Endothelial cell of hepatic sinusoid (primary cell): ENCODE results near the gene TBC1D5.

Source experiments
- in situ Hi-C: cut with HindIII; loops from 2 replicates; pipeline ENCODE4 v1.10.0; 2017; ENCODE audit warnings: low sequenced_read_pairs

The TBC1D5 gene

DNA sequence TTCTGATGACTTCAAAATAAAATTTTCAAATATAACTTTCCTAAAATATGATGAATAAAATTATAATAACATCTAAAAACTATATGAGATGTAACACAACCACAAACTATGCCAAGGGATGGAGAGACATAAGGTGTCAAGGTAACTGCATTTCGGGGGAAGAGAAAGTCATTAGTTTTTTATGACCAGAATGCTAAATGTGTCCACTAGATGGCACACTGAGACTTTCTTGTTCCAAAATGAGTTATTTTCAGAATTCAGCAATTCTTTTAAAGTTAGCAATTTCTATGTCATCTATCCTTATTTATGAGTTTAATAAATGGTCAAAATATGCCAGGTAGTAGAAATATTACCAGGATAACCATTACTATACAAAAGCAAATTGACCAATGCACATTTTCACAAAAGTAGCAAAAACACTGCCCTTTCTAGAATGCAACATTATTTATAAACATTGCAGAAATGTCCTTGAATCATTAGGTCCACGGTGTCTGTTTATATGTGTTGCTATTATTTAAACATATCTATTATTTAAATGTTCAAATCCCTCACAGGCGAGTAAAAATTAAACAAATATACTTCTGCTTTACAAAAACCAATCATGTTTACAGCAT, 483.5 kb downstream of the TBC1D5 start:
- in situ Hi-C loops, result no loop called here

- in situ Hi-C loops, result no loop called here
Measured at GRCh38 chr3:17257269-17257668, 485.2 kb downstream of the TBC1D5 start.

DNA sequence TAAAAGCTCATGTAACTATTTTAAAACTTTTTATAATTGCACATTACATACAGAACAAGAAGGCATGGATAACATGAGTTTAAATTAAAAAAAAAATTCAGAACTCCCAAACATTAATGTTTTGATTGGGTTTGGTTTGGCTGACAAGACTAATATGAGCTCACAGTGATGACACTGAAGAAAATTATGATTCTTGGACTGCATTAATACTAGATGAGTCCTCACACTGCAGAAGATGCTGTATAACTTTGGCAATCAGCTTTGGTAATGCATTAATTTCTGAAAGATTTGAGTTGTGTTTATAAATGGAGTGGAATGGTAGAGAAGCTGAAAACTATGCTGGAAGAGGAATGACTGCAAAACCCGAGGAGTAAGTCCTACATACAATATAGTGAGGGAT, 498.8 kb downstream of the TBC1D5 start:
- in situ Hi-C loops, result no loop called here

DNA sequence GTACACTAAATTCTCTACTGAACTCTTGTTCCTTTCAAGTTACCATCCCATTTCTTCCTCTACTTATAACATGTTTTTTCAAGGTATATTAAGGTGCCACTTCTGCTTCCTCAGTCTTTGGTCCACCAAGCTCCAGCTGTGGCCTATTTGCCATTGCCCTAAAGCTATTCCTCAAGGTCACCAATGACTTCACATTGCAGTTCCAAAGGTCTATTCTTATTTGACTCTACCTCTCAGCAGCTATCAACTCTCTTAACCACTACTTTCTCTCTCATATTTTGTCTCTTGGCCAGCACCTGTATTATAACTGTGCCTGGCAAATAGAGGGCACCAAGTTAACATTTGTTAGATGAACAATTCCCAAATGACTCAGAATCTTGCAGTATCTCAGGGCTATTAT, 503.0 kb downstream of the TBC1D5 start:
- in situ Hi-C loops, result no loop called here

DNA sequence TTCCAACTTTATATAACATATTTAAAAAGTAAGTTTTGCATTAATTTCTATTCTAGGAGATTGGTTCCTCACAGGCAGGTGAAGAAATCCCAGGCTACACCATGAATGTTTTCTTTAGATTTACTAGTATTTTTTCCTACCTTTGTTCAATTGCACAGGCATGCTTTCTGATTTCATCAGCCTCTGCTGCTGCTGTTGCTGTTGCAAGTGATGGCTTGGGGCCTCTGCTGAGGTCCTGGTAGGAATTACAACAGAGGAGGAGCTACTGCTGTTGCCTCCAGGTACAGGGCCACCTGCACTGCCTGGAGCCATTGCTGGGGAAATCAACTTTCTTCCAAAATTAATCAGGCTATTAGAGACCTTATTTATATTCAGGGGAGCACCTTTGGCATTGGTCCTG, 504.4 kb downstream of the TBC1D5 start:
- in situ Hi-C loops, result no loop called here

GRCh38 chr3:17235310-17235709, 507.1 kb downstream of the TBC1D5 start:
- in situ Hi-C loops, result no loop called here

GRCh38 chr3:17234382-17234781, 508.0 kb downstream of the TBC1D5 start:
- in situ Hi-C loops, result loop anchor here (5.0 kb wide), 1 partner anchor 632 kb away; no protein-coding TSS in a partner anchor

- in situ Hi-C loops, result loop anchor here (5.0 kb wide), 1 partner anchor 631 kb away; no protein-coding TSS in a partner anchor
Measured at GRCh38 chr3:17233398-17233800, 509.0 kb downstream of the TBC1D5 start.

DNA sequence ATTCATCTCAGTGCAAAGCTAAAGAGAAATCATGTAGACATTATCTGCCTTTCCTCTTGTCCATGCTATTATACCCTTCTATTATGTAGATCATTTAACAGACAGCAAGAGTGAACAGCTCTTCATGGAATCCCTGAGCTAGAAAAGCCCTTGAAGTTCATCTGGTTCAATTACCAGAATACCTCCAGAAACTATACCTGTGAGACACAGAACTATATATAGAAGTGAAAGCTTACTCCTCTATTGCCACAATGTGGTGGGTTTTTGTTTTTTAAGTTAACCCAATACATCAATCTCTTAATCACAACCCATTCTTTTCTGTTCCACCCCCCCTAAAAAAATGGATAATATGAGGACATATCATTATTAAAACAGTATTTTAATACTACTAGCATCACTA, 510.0 kb downstream of the TBC1D5 start:
- in situ Hi-C loops, result loop anchor here (5.0 kb wide), 1 partner anchor 630 kb away; no protein-coding TSS in a partner anchor

GRCh38 chr3:17231537-17232261, 510.7 kb downstream of the TBC1D5 start:
- in situ Hi-C loops, result loop anchor here (5.0 kb wide), 1 partner anchor 629 kb away; no protein-coding TSS in a partner anchor

DNA sequence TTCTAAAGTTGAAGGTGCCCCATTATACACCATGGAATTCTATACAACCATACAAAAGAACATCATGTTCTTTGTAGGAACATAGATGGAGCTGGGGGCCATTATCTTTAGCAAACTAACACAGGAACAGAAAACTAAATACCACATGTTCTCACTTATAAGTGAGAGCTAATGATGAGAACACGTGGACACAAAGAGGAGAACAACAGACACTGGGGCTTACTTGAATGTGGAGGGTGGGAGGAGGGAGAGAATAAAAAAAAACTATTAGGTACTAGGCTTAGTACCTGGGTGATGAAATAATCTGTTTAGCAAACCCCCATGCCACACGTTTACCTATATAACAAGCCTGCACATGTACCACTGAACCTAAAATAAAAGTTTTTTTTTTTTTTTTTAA, 515.0 kb downstream of the TBC1D5 start:
- in situ Hi-C loops, result no loop called here

DNA sequence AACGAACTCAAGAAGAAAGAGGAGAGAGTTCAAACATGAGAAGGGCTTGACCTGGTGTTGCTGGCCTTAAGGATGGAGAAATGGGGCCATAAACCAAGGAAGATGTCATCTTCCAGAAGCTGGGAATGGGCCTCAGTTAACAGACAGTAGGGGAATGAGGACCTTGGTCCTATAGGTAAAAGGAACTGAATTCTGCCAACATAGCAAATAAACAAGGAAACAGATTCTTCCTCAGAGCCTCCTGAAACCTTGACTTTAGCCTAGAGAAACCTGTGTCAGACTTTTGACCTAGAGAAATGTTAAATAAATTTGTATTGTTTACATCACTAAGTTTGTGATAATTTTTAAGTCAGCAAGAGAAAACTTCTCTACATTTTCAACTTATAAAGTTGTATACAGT, 520.9 kb downstream of the TBC1D5 start:
- in situ Hi-C loops, result no loop called here

GRCh38 chr3:17219593-17219992, 522.8 kb downstream of the TBC1D5 start:
- in situ Hi-C loops, result no loop called here

- in situ Hi-C loops, result no loop called here
Measured at GRCh38 chr3:17218587-17218986, 523.8 kb downstream of the TBC1D5 start.

DNA sequence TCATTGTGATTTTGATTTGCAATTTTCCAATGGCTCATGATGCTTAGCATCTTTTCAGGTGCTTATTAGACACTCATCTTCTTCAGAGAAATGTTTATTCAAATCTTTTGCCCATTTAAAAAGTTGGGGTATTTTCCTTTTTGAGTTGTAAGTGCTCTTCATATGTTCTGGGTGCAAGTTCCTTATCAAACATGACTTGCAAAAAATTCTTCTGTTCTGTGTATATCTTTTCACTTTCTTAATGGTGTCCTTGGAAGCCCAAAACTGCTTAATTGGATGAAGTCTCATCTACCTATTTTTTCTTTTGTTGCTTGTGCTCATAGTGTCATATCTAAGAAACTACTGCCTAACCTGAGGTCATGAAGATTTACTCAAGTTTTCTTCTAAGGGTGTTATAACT, 524.8 kb downstream of the TBC1D5 start:
- in situ Hi-C loops, result no loop called here

DNA sequence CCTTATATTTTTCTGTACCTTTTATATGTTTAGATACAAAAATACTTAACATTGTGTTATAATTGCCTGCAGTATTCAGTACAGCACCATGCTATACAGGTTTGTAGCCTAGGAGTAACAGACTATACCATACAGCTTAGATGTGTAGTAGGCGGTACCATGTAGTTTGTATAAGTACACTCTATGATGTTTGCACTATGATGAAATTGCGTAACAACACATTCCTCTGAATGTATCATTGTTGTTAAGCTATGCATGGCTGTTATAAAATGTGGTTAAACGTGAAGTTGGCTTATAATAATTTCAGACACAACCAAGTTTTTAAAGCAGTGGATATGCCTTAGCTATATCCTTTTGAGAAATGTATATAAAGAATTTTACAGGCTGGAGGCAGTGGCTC, 529.3 kb downstream of the TBC1D5 start:
- in situ Hi-C loops, result no loop called here

GRCh38 chr3:17207979-17208378, 534.5 kb downstream of the TBC1D5 start:
- in situ Hi-C loops, result no loop called here

DNA sequence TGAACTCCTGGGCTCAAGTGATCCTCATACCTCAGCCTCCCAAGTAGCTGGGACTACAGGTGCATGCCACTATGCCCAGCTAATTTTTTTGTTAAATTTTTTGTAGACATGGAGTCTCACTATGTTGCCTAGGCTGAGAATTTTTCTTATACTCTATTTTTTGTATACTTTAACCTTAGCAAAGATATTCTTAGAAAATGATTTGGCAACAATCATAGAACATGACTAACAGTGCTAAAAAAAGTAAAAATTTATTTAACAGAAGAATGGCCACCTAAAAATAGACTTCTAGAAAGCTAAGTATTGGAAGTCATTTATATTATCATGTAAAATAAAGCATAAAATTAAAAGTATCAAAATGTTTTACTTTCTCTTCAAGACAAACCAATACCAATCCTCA, 535.4 kb downstream of the TBC1D5 start:
- in situ Hi-C loops, result no loop called here

GRCh38 chr3:17204049-17204650, 538.3 kb downstream of the TBC1D5 start:
- in situ Hi-C loops, result no loop called here

GRCh38 chr3:17201538-17201937, 540.9 kb downstream of the TBC1D5 start:
- in situ Hi-C loops, result no loop called here

DNA sequence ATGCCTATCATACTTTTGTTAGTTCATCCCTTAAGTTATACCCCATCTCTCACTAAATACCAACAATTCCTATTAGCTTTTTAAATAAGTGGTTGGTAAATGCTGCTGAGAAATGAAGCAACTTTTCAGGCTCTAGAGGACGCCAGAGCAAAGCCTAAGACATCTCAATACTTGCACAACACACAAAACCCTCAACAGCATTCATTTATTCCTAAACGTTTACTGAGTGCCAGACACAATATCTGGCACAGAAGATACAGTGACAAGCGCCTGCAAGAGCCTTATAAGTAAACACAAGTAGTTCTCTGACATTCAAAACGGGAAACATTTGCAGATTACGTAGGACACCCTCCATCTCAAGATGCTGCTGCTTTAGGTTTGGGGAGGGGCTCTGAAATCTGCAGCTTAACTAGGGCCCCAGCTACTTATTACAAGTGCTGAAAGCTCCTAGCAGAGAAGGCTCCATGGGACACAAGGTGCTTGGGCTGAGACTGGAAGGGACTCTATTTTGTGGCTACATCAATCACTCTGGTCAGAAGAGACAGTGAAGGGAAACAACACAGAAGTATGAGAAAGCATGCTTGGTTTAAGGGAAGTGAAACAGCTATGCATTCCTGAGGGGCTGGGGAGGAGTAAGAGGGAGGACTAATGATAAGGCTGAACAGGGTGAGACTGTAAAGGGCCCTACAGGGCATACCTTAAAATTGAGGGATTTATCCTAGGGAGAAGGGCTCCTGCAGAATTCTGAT, 546.4 kb downstream of the TBC1D5 start:
- in situ Hi-C loops, result no loop called here
